DMS53 (cell line): Measurements from ENCODE around the gene DLGAP4.
A peak's percentile ranks its signal among the peaks of the same experiment; 100 is the strongest.
"Not testable (repeated sequence)": the region's sequence is repeated elsewhere in the genome, so short reads cannot be mapped to it uniquely, and the experiment has no call there.

Experiments
- DNase-seq: peaks from one replicate; lab custom pipeline; 2025; lab: John Stamatoyannopoulos, UW

Gene DLGAP4

DNA sequence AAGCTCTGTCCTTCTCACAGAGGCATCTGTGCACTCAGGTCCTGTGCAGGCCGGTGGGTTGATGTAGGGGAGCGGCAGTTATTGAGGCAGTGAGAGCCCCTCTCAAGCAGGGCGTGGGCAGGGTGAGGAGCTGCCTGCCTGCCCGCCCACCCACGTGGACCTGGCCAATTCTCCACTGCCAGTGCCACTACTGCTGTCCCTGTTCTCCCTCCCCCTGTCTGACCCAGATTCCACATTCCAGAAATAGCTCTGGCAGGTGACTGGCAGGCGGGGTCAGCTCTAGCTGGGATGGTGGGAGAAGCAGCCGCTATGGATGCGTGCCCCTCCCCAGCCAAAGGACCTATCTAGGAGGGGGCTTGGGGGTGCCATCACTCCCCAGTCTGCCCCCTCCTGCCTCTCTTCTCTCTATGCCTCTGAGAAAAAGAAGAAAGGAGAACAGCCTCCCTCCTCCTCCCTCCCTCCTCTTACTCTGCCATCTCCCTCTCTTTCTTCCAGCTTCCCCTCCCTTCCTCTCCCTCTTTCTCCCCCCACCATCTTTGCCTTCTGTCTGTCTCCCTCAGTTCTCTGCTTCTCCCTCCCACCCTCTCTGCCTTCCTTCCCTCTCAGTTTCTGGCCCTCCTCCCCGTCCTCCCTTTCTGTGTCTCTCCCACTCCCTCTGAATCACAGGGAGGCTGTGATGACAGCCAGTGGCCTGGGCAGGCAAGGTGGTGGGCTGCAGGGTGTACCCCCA, 148.7 kb downstream of the DLGAP4 start:
- DNase-seq, result peak; percentile 17

DNA sequence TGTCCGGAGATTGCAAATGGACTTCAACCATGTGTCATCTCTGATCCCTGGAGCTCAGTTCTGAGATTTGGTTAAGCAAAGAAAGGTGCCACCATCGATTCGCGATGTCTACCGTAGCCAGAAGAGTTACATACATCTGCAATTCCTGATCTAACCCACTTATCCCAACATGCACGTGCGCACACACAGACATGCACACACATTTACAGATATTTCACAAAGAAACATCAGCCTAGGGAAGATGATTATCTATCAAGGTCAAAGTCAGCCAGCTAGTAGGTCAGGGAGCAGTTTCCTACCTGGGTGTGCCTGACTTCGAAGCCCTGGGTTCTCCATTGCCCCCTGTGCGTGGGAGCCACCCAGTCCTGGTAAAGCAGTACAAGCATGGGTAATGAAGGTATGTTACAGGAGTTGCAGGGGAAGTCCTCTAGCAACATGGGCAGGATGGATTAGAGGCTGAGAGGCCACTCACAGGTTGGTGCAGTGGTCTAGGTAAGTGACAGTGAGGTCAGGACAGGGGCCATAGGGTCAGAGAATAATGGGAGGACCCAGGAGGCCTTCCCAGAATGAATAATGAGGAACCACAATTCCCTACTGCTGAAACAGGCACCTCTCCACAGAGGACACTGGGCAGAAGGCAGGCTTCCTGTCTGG, 150.0 kb downstream of the DLGAP4 start:
- DNase-seq, result no peak

DNA sequence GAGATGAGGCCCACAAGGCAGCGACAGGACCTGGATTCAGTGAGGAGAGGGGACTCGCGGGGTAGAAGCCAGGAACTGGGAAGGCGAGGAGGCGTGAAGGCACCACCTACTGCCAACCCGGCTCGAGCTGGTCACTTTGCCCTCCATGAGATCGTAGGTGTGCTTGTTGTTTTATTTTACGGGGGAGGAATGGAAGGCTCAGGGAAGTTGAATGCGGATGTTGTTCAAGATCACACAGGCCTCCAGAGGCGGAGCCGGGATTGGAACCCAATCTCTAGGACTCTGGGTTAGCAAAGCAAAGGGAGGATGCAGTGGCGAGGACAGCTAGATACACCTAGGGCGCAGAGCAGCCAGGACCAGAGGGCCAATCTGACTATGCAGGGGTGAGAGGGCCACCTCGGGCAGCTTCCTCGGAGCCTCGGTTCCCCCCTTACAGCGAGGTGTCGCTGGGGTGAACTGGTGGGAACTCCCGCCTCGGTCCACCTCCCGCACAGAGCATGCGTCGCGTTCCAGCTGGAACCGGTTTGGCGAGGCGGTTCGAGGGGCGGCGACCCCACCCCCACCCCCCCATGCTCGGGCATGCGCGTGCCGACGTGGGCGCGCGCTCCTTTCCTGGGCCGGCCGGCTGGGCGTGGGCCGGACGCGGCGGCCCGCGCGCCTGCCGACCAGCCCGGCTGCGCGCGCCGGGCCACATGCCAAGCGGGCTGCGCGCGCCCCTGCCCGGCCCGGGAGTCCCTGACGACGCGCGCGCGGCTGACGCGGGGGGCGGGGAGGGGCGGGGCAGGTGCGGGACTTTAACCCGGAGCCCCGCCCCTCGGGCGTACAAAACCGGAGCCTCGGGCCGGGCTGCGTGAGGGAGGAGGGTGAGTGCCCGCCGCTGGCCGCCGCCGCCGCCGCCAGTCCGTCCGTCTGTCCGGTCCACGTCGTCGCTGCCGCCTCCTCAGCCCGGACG, 154.8 kb downstream of the DLGAP4 start:
- DNase-seq, result peak; percentile 98

DNA sequence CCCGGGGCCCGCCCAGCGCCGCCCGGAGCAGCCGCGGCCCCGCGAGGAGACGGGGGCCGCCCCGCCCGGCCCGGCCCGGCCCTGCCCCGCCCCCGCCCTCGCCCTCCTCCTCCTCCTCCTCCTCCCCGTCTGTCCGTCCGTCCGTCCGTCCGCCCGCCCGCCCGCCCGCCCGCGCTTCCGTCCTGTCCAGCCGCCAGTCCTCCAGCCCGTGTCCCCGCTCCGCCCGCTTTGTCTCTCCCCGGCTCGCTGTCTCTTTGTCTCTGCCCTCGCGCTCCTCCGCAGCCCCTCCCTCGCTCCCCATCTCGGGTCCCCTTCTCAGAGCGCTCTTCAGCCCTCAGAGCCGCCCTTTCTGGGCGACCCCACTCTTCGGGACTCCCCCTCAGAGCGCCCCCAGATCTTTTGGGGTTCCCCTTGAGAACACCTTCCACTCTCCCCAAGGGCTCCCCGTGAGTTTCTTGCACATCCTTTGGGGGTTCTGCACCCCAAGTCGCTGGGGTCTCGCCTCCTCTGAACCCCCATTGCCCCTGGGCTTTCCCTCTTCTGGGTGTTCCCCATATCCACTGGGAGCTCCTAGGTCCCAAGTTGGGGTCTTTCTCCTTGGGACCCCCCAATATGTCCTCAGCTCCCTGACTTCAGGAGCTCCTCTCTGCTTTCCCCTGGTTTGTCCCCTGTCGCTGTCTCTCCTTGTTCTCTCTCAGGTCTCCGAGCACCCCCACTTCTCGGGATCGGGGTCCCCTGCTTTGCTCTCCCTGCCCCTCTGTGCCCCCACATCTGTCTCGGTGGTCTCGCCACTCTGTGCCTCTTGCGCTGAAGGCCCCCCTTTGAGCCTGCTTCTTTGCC, 155.7 kb downstream of the DLGAP4 start:
- DNase-seq, result peak; percentile 90

DNA sequence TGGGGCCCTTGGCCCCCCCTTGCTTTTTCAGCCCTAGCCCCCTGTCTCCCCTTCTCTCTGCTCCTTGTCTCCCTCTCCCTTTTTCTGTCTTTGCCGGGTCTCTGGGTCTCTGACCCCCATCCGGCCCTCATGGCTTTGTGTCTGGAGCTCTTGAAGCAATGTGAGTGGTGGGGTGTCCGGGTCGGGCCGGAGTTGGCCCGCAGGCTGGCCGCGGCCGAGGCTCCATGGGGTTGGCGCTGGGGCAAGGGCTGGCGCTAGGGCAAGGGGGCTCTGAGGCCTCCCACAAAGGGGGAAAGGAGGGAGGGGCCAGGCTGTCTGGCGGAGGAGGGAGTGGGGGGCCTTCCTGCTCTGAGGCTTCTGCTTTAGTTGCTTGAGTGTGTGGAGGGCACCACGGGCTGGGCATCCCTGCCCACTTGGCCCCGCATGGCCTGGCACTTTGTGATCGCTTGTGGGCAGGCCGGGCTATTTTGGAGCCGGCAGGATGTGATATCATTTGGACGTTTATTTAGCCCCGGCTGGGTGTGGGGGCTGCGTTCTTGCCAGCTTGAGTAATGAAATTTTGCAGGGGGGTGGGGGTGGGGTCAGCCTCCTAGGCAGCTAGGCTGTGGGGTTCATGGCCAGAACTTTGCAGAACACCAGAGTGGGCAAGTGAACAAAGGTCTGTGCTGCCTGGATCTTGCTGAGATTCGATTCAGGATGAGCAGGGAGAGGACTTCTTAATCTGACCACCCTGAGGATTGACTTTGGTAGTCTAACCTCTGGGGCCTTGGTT, 156.5 kb downstream of the DLGAP4 start:
- peak; percentile 61 for DNase-seq

DNA sequence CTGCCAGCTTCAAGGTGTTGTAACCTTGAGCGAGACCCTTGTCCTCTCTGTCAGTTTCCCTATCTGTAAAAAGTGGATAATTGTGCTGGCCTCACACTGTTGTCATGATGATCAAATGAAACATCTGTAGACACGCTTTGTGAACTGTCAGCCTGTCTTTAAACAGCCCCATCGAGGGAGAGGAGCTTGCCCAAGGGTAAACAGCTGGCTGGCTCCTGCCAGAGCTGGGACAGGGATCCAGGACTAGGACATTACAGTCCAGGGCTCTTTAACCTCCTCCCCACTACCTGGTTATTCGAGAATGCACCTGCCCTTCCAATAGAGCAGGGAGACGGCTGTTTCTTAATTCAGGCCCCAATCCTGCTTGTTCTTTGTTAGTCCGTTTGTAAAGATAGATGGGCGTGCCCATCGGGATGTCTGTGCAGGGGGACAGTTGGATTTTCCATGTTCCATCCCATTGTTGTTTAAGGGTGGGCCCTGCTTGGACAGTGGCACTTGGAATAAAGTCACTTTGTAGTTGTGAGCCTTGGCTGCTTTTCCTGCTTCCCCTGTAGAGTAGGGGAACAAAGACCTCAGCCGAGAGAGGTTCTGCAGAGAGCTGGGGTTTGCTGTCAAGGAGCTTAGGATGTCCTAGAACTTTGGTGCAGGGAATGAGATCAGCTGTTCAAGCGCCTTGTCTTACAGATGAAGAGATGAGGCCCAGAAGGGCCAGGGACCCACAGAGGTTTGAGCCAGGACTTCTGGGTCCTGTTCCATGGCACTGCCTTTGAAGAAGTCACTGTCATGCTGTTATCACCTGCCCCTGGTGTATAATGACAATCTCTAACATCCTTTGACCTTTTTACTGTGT, 157.3 kb downstream of the DLGAP4 start:
- peak; percentile 50 for DNase-seq

DNA sequence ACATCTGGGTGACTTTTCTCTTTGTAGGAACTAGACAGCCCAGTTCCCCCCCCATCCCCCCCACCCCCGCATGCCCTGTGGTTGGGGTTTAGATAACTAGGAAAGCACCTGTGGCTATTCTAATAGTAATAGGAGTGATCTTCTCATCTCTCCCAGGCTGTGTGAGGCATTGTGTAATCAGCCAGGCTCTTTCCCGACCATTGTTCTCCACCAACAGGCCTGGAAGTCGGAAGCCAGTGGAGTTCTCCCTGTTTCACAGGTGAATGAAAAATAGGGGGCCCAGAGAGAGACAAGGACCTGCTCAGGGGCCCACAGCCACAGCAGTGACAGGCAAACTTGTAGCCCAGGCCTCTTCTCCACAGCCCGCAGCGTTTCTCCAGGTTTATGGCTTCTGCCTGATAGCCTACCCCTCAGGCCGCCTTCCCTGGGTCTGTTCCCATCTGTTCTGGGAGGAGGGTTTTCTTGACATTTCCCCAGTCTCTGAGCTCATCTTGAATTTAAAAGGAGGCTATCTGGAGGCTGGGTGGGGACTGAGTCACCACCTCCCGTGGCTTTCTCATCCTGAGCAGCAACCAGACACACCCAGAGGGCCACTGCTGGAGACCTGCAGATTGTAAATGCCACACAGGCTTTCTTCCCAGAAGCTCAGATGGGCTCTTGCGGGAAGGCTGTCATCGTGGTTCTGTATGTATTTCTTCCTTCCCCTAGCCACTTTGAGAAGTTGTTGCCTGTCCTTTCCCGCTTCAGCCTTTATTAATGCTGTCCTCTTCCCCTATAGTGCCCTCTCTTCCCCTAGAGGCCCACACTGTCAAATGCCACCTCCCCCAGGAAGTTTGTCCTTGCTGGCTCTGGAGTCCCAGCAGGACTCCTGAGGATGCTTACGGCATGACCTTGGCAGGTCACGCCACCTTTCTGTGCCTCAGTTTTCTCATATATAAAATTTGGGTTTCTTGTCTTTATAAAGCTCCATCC, 159.3 kb downstream of the DLGAP4 start:
- DNase-seq, result peak; percentile 74

DNA sequence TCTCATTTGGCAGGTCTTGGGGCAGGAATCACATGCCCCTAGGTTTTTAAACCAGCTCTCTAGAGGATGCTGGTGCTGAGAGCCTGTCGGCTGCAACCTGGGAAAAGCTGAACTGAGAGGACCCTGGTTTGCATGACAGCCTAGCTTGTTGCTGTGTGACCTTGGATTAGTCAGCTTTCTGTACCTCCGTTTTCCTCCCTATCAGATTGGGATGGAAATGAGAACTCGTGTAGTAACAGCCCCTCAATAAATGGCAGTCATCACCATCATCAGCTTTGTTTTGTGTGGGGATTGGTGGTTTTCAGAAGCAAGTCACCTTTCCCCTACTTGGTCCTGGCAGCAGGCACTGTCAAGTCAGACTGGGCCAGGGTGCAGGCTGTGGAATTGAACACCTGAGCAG, 159.9 kb downstream of the DLGAP4 start:
- peak; percentile 47 for DNase-seq

DNA sequence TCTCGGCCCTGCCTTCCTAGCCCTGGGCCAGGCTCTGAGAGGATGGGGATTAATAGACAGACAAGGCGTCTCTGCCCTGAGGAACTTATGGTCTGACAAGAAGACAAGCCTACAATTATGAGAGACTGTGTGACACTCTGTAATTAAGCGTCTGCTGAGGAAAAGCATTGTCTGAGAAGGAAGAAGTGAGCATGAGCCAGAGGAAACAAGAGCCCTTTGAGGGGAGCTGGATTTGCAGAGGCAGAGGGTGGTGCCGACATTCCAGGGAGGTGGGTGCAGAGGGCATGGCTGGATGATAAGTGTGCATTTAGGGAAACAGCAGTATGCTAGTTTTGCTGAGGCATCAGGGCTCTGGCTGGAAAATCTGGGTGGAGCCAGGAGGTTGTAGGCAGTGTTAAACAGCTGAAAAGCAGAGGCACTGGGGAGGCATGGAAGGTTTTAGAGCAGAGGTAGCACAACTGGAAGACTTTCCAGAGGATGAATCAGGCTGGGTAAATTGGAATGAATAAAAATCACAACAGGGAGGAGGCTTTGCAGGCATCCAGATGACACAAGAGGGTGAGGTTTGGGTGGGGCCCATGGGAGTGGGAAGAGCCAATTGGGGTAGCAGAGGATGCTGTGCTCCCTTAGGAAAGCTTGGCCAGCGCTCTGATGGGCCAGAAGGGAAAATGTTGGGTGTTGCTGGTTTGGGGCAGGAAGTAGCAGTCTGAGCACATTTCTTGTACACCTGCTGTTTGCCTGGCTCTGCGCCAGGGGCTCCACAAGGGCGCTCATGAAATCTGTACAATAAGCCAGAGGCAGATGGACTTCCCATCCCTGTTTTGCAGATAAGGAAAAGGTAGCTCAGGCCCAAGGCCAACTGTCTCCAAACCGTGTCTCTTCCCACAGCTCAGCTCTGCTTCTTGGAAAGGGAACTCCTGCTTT, 161.2 kb downstream of the DLGAP4 start:
- peak; percentile 97 for DNase-seq

DNA sequence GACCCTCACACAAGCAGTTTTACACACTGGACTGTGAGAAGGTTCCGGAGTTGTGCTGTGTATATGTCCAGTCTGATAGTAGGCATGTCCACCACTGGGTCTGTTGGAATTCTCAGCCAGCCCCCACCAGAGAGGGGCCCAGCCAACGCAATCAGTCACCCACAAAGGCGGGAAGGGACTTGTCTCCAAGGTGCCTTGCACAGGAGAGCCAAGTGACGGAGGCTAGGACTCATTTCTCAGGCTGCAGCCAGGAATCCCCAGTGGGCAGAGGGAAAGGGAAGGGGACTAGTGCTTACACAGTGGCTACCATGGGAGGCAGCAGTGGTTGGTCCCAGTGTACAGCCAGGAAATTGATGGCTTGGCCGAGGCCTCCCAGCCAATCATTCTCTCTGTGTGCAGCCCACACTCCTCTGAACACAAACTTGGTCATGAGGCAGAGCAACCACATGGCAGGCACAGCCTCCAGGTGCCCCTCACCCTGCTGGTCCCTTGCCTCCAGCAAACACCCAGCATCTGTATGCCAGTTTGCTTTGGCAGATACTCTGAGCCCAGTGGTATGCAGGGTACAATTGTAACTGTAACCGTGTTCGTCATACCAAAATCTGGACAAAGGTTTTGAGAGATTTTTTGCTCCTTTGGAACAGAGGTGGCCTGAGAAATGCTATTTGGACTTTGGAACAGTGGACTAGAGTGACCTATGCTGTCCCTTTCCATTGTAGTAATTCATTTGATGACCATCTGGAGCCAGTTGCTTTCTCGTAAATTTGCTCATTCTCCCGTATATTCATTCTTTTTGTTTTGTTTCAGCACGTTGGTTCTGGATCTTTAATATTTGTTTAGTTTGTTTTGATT, 162.2 kb downstream of the DLGAP4 start:
- peak; percentile 71 for DNase-seq

DNA sequence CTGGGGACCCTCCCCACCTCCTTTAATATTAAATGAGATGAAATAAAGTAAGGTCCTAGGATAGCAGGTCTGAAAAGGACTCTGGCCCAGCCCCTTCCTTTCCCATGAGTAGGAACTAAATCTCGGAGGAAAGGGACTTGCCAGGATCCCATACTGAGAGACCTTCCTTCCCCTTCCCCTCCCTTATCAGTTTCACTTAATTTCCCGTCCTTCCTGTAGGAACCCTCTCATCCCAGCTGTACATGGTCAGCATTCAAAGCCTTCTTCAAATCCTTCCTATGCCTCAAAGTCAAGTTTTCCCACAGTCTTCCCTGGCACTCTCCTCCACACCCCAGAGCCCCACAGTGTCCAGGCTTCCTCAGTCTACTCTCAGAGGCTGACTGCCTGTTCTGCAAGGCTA, 163.8 kb downstream of the DLGAP4 start:
- DNase-seq, result peak; percentile 81

DNA sequence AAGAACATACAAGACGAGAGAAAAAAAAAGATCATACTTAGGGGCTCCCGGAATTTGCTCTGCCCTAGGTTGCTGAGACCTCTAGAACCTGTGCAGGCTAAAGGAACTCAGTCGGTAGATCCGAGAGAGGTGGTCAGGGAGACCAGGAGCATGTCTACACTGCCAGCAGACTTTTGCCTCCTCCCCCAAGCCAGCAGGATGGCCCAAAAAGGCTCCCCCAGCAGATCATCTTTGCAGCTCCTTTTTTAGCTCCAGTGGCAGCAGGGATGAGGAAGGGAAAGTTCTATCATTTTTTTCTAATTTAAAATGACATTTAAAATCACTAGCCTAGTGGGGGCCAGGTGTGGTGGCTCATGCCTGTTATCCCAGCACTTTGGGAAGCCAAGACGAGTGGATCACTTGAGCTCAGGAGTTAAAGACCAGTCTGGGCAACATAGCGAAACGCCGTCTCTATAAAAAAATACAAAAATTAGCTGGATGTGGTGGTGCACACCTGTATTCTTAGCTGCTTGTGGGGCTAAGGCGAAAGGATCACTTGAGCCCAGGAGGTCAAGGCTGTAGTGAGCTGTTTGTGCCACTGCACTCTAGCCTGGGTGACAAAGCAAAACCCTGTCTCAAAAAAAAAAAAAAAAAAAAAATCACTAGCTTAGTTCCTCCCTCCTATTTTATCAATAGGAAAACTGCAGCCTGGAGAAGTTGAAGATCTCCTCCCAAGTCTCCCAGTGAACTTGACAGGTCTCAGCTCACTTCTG, 165.9 kb downstream of the DLGAP4 start:
- peak; percentile 64 for DNase-seq

DNA sequence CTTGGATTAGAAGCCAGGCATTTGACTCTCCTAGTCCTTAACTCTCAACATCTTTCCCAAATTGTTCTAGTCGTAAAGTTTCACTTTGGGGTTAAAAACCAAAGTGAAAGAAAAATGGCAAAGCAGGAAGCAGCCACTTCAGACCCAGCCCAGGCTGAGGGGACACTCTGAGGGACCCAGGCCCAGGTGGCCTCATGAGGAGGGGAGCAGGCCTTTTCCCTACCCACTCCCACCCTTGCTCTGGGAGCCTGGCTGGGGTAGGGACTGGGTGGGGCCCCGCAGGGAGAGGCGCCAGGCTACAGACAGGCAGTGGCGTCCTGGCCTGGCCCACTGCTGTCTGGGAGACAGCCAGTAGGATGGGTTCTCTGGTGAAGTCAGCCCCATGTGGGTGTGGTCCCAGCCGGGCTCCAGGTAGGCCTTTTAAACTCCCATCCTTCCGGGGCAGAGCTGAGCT, 166.5 kb downstream of the DLGAP4 start:
- DNase-seq, result peak; percentile 89

DNA sequence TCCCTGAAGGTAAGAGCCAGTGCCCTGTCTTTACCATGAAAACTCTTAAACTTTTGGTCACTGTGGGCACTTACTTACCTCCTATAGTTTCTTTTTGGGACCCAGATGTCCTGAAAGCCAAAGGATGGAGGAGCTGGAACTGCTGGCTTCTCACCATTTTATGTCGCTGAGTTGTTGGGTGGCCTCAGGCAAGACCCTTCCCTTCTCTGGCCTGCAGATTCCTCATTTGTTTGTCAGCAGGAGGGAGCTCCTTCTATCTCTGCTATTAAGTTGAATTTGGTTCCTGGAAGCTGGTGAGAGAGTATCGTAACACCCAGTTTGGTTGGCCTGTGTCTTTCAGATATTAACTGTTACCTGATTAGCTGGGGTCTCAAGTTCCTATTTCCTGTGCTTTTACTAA, 167.0 kb downstream of the DLGAP4 start:
- no peak for DNase-seq

DNA sequence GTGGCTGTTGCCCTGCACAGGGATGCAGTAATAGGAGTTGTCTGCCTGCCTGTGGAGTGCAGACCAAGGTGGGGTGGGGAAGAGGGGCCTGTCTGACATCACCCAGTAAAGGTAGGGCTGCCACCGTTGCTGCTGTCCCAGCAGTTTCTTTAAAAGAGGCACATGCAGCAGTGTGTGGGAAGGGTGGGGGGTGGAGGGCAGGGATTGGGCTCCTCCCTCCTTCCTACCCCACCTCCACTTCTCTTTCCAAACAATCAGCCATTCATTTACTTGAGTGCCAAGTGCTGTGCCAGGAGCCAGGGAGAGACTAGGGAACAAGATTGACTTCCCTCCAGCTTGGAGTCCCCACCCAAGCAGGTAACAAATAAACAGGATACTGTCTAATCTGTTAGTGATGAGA, 168.4 kb downstream of the DLGAP4 start:
- DNase-seq, result no peak

DNA sequence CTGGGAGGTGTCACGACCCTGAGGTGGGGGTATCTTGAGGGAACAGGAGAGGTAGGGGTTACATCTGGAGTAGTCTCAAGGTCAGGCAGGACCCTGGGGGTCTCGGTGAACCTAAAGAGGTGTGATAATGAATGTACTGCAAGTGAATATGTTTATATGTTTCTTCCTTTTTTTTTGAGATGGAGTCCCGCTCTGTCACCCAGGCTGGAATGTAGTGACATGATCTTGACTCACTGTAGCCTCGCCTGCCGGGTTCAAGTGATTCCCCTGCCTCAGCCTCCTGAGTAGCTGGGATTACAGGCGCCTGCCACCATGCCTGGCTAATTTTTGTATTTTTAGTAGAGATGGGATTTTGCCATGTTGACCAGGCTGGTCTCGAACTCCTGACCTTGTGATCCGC, 168.9 kb downstream of the DLGAP4 start:
- not testable (repeated sequence) for DNase-seq
